Fibroblast of the aortic adventitia (primary cell): ENCODE measurements around the gene TRPM3. TPM values are rescaled to one million over a fixed set of nuclear protein-coding genes. Genes with fewer than 3 reads are reported as not detected.
"Not testable (repeated sequence)": the region's sequence is repeated elsewhere in the genome, so short reads cannot be mapped to it uniquely, and the experiment has no call there.

Experiments
- DNase-seq: peaks from one replicate; pipeline ENCODE4 v3.0.0-alpha.2; 2010; ENCODE audit warnings: low read depth
- H3K4me3 ChIP-seq: 2 replicates; pipeline ENCODE4 v1.5.1; 2011; ENCODE audit warnings: low read depth, mild to moderate bottlenecking, control low read depth, low read length, moderate library complexity
- CTCF ChIP-seq: IDR thresholded peaks from 2 replicates; pipeline ENCODE4 v1.5.1; 2011; ENCODE audit warnings: mild to moderate bottlenecking, low read length, control low read depth, inconsistent platforms; ENCODE audit not compliant: insufficient read depth
- total RNA-seq: library from RNA; depleted of rRNA; stranded (reverse); fragments of >200 nt; gene quantifications from 2 replicates; pipeline ENCODE4 v1.2.3, GENCODE V29; 2012; ENCODE audit warnings: low replicate concordance

The TRPM3 gene
- total RNA-seq, 1 donor, result 8.8 TPM

GRCh38 chr9:70641031-70641430 is 480.4 kb downstream of the TRPM3 start:
- TF ChIP-seq CTCF, result no peak
- no peak for DNase-seq
- H3K4me3 ChIP-seq, result no peak overlapping the region

GRCh38 chr9:70639853-70640814 is 481.3 kb downstream of the TRPM3 start:
- DNase-seq, result peak; percentile 86
- TF ChIP-seq CTCF, result peak; percentile 57
- peak overlapping the region; percentile 35 for H3K4me3 ChIP-seq

- no peak overlapping the region for H3K4me3 ChIP-seq
- DNase-seq, result no peak
- no peak for TF ChIP-seq CTCF
Observed at GRCh38 chr9:70635790-70636189, 485.6 kb downstream of the TRPM3 start.

GRCh38 chr9:70634696-70635095 is 486.7 kb downstream of the TRPM3 start:
- no peak for TF ChIP-seq CTCF
- no peak overlapping the region for H3K4me3 ChIP-seq
- no peak for DNase-seq

GRCh38 chr9:70630971-70631370 is 490.4 kb downstream of the TRPM3 start:
- no peak for TF ChIP-seq CTCF
- no peak for DNase-seq
- no peak overlapping the region for H3K4me3 ChIP-seq

- H3K4me3 ChIP-seq, DNase-seq: not testable (repeated sequence)
- TF ChIP-seq CTCF, result peak; percentile 40
Observed at GRCh38 chr9:70629080-70629685, 492.2 kb downstream of the TRPM3 start.
